ENCODE measurements around the gene SLC37A1.
"Not testable (repeated sequence)": the region's sequence is repeated elsewhere in the genome, so short reads cannot be mapped to it uniquely, and the experiment has no call there.

GRCh38 chr21:42615377-42615776 lies 101.7 kb downstream of the SLC37A1 start:
- not testable (repeated sequence) for TF ChIP-seq ZMAT3 (CRISPR knock-in tag; conservative IDR thresholded peaks at IDR 0.05); ZBTB43 (CRISPR knock-in tag; conservative IDR thresholded peaks at IDR 0.05); CTCF (CRISPR knock-in tag; IDR thresholded peaks at IDR 0.05); AFF4 (CRISPR knock-in tag; IDR thresholded peaks at IDR 0.05); ZNF674 (CRISPR knock-in tag; IDR thresholded peaks at IDR 0.05; ENCODE audit: low read depth); NR3C1 (CRISPR knock-in tag; IDR thresholded peaks at IDR 0.05); EZH2 (conservative IDR thresholded peaks at IDR 0.05; ENCODE audit: low read depth, low read length); IRF2 (CRISPR knock-in tag; IDR thresholded peaks at IDR 0.05)
- TF ChIP-seq, protein P1, sequence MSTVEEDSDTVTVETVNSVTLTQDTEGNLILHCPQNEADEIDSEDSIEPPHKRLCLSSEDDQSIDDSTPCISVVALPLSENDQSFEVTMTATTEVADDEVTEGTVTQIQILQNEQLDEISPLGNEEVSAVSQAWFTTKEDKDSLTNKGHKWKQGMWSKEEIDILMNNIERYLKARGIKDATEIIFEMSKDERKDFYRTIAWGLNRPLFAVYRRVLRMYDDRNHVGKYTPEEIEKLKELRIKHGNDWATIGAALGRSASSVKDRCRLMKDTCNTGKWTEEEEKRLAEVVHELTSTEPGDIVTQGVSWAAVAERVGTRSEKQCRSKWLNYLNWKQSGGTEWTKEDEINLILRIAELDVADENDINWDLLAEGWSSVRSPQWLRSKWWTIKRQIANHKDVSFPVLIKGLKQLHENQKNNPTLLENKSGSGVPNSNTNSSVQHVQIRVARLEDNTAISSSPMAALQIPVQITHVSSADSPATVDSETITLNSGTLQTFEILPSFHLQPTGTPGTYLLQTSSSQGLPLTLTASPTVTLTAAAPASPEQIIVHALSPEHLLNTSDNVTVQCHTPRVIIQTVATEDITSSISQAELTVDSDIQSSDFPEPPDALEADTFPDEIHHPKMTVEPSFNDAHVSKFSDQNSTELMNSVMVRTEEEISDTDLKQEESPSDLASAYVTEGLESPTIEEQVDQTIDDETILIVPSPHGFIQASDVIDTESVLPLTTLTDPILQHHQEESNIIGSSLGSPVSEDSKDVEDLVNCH (CRISPR knock-in tag; IDR thresholded peaks at IDR 0.05): not testable (repeated sequence)
- TF ChIP-seq, protein P2, sequence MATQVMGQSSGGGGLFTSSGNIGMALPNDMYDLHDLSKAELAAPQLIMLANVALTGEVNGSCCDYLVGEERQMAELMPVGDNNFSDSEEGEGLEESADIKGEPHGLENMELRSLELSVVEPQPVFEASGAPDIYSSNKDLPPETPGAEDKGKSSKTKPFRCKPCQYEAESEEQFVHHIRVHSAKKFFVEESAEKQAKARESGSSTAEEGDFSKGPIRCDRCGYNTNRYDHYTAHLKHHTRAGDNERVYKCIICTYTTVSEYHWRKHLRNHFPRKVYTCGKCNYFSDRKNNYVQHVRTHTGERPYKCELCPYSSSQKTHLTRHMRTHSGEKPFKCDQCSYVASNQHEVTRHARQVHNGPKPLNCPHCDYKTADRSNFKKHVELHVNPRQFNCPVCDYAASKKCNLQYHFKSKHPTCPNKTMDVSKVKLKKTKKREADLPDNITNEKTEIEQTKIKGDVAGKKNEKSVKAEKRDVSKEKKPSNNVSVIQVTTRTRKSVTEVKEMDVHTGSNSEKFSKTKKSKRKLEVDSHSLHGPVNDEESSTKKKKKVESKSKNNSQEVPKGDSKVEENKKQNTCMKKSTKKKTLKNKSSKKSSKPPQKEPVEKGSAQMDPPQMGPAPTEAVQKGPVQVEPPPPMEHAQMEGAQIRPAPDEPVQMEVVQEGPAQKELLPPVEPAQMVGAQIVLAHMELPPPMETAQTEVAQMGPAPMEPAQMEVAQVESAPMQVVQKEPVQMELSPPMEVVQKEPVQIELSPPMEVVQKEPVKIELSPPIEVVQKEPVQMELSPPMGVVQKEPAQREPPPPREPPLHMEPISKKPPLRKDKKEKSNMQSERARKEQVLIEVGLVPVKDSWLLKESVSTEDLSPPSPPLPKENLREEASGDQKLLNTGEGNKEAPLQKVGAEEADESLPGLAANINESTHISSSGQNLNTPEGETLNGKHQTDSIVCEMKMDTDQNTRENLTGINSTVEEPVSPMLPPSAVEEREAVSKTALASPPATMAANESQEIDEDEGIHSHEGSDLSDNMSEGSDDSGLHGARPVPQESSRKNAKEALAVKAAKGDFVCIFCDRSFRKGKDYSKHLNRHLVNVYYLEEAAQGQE (IDR thresholded peaks at IDR 0.05; ENCODE audit: borderline replicate concordance in 1 of 2, low read depth in 1 of 2, low read length in 2 of 2): not testable (repeated sequence)
- TF ChIP-seq, protein P3, sequence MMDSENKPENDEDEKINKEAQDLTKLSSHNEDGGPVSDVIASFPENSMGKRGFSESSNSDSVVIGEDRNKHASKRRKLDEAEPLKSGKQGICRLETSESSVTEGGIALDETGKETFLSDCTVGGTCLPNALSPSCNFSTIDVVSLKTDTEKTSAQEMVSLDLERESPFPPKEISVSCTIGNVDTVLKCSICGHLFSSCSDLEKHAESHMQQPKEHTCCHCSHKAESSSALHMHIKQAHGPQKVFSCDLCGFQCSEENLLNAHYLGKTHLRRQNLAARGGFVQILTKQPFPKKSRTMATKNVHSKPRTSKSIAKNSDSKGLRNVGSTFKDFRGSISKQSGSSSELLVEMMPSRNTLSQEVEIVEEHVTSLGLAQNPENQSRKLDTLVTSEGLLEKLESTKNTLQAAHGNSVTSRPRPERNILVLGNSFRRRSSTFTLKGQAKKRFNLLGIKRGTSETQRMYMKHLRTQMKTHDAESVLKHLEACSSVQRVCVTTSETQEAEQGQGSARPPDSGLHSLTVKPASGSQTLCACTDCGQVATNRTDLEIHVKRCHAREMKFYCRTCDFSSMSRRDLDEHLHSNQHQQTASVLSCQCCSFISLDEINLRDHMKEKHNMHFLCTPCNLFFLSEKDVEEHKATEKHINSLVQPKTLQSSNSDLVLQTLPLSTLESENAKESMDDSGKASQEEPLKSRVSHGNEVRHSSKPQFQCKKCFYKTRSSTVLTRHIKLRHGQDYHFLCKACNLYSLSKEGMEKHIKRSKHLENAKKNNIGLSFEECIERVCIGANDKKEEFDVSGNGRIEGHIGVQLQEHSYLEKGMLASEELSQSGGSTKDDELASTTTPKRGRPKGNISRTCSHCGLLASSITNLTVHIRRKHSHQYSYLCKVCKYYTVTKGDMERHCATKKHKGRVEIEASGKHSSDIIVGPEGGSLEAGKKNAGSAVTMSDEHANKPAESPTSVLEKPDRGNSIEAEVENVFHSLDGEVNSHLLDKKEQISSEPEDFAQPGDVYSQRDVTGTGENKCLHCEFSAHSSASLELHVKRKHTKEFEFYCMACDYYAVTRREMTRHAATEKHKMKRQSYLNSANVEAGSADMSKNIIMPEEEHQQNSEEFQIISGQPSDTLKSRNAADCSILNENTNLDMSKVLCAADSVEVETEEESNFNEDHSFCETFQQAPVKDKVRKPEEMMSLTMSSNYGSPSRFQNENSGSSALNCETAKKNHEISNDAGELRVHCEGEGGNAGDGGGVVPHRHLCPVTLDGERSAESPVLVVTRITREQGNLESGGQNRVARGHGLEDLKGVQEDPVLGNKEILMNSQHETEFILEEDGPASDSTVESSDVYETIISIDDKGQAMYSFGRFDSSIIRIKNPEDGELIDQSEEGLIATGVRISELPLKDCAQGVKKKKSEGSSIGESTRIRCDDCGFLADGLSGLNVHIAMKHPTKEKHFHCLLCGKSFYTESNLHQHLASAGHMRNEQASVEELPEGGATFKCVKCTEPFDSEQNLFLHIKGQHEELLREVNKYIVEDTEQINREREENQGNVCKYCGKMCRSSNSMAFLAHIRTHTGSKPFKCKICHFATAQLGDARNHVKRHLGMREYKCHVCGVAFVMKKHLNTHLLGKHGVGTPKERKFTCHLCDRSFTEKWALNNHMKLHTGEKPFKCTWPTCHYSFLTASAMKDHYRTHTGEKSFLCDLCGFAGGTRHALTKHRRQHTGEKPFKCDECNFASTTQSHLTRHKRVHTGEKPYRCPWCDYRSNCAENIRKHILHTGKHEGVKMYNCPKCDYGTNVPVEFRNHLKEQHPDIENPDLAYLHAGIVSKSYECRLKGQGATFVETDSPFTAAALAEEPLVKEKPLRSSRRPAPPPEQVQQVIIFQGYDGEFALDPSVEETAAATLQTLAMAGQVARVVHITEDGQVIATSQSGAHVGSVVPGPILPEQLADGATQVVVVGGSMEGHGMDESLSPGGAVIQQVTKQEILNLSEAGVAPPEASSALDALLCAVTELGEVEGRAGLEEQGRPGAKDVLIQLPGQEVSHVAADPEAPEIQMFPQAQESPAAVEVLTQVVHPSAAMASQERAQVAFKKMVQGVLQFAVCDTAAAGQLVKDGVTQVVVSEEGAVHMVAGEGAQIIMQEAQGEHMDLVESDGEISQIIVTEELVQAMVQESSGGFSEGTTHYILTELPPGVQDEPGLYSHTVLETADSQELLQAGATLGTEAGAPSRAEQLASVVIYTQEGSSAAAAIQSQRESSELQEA (CRISPR knock-in tag; IDR thresholded peaks at IDR 0.05; ENCODE audit: not compliant biosample characterization): not testable (repeated sequence)

Data from HepG2 (cell line).